GM19193 (cell line): ENCODE data around the gene ARHGAP26.

ENCODE experiments used
- POLR2A ChIP-seq: IDR thresholded peaks from 4 replicates; pipeline ENCODE4 v1.6.1; 2011; ENCODE audit not compliant: insufficient read depth, insufficient read length; ENCODE audit errors: extremely low read depth

The ARHGAP26 gene

GRCh38 chr5:143207058-143207457, 436.9 kb downstream of the ARHGAP26 start:
- no peak for TF ChIP-seq POLR2A

GRCh38 chr5:143207563-143208364, 437.6 kb downstream of the ARHGAP26 start:
- TF ChIP-seq POLR2A = no peak

GRCh38 chr5:143208365-143208641, 438.1 kb downstream of the ARHGAP26 start:
- TF ChIP-seq POLR2A = no peak

GRCh38 chr5:143208781-143209510, 438.8 kb downstream of the ARHGAP26 start:
- TF ChIP-seq POLR2A = no peak

GRCh38 chr5:143209881-143210395, 439.8 kb downstream of the ARHGAP26 start:
- no peak for TF ChIP-seq POLR2A

- no peak for TF ChIP-seq POLR2A
These were observed 440.4 kb downstream of the ARHGAP26 start for GRCh38 chr5:143210576-143210975.

GRCh38 chr5:143212261-143212660, 442.1 kb downstream of the ARHGAP26 start:
- no peak for TF ChIP-seq POLR2A

- TF ChIP-seq POLR2A = no peak
These were observed 443.2 kb downstream of the ARHGAP26 start for GRCh38 chr5:143213231-143213850.

- no peak for TF ChIP-seq POLR2A
These were observed 443.7 kb downstream of the ARHGAP26 start for GRCh38 chr5:143213851-143214363.

- TF ChIP-seq POLR2A = no peak
These were observed 444.3 kb downstream of the ARHGAP26 start for GRCh38 chr5:143214458-143214857.

GRCh38 chr5:143214890-143215289, 444.7 kb downstream of the ARHGAP26 start:
- no peak for TF ChIP-seq POLR2A

- no peak for TF ChIP-seq POLR2A
These were observed 445.5 kb downstream of the ARHGAP26 start for GRCh38 chr5:143215690-143216089.

GRCh38 chr5:143216211-143216610, 446.0 kb downstream of the ARHGAP26 start:
- TF ChIP-seq POLR2A = no peak

GRCh38 chr5:143217065-143217803, 447.1 kb downstream of the ARHGAP26 start:
- TF ChIP-seq POLR2A = no peak

GRCh38 chr5:143217804-143218160, 447.6 kb downstream of the ARHGAP26 start:
- TF ChIP-seq POLR2A = no peak

- TF ChIP-seq POLR2A = no peak
These were observed 448.5 kb downstream of the ARHGAP26 start for GRCh38 chr5:143218517-143219170.
